Uterus (tissue), 2 donors: ENCODE measurements around the gene CACNA1A.

Experiments used
- POLR2A ChIP-seq, 2 donors: fragments of 450-650 bp; IDR thresholded peaks; one replicate each; pipeline ENCODE4 v1.6.1; 2016; ENCODE audit warnings: antibody characterized with exemption in 2 of 2, mild to moderate bottlenecking in 1 of 2, moderate library complexity in 1 of 2
- TF ChIP-seq, protein P1 (sequence below), 4 experiments: fragments of 200-600 bp in 2 of 4; fragments of 450-650 bp in 2 of 4; sonication (generic) in 2 of 4; IDR thresholded peaks; one replicate each; pipeline ENCODE4 v1.5.1; 2016 to 2019; ENCODE audit warnings: antibody characterized with exemption in 4 of 4, mild to moderate bottlenecking in 2 of 4, moderate library complexity in 1 of 4

DNA sequence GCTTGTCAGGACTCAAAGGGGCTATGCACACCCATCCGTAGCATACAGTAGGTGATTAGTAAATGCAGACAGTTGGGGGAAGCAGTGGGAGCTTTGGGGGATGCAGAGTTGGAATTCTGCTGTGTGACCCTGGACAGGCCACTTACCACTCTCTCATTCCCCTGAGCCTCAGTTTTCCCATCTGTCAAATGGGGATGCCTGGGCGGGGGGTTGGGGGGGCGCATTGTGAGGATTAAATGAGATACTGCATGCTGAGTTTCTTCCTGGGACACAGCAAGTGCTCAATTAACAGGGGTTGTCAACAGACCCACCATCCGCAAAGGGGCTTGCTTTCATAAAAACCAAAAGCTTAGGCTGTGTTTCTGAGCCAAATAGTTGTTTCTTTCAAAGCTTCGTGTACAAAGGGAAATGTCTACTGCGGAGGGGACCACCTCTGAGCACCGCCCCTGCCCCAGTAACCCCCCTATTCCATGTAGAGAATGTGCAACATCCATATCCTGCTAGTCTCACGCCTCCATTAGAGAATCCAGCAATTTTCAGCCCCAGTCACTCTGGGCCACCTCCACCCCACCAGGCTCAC, 223.7 kb downstream of the CACNA1A start:
- TF ChIP-seq POLR2A (IDR thresholded peaks at IDR 0.05) = no peak
- TF ChIP-seq, protein P1, sequence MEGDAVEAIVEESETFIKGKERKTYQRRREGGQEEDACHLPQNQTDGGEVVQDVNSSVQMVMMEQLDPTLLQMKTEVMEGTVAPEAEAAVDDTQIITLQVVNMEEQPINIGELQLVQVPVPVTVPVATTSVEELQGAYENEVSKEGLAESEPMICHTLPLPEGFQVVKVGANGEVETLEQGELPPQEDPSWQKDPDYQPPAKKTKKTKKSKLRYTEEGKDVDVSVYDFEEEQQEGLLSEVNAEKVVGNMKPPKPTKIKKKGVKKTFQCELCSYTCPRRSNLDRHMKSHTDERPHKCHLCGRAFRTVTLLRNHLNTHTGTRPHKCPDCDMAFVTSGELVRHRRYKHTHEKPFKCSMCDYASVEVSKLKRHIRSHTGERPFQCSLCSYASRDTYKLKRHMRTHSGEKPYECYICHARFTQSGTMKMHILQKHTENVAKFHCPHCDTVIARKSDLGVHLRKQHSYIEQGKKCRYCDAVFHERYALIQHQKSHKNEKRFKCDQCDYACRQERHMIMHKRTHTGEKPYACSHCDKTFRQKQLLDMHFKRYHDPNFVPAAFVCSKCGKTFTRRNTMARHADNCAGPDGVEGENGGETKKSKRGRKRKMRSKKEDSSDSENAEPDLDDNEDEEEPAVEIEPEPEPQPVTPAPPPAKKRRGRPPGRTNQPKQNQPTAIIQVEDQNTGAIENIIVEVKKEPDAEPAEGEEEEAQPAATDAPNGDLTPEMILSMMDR (IDR thresholded peaks at IDR 0.05) = no peak
